ENCODE data around the gene POLR2C.

Gene POLR2C

GRCh38 chr16:57471852-57472664 lies 9.6 kb downstream of the POLR2C start:
- no peak overlapping the region for H3K4me3 Mint-ChIP-seq
- peaks cover 56% of the 10 kb centered on the region for H3K36me3 Mint-ChIP-seq (ENCODE audit: low read depth)
- H3K27me3 Mint-ChIP-seq: no peaks in the 10 kb centered on the region
- H3K27ac Mint-ChIP-seq: peak overlapping the region; percentile 75
- H3K9me3 Mint-ChIP-seq: no peaks in the 10 kb centered on the region
- peaks cover 16% of the 10 kb centered on the region for H3K4me1 Mint-ChIP-seq (ENCODE audit: low read depth)
- no peak for DNase-seq

- Mint-ChIP-seq H3K4me1 (ENCODE audit: low read depth) (peaks cover 16% of the 10 kb centered on the region), H3K4me3 (no peak overlapping the region), H3K27ac (peak overlapping the region; percentile 75), H3K36me3 (ENCODE audit: low read depth) (peaks cover 50% of the 10 kb centered on the region), H3K27me3 (no peaks in the 10 kb centered on the region), H3K9me3 (no peaks in the 10 kb centered on the region)
- no peak for DNase-seq
Observed at GRCh38 chr16:57472665-57473060, 10.2 kb downstream of the POLR2C start.

- H3K4me3 Mint-ChIP-seq: no peak overlapping the region
- H3K27me3 Mint-ChIP-seq: no peaks in the 10 kb centered on the region
Observed at GRCh38 chr16:57473176-57473840, 10.8 kb downstream of the POLR2C start.

GRCh38 chr16:57473906-57474305 lies 11.4 kb downstream of the POLR2C start:
- H3K36me3 Mint-ChIP-seq (ENCODE audit: low read depth): peaks cover 38% of the 10 kb centered on the region
- peaks cover 16% of the 10 kb centered on the region for H3K4me1 Mint-ChIP-seq (ENCODE audit: low read depth)
- H3K4me3 Mint-ChIP-seq: no peak overlapping the region
- H3K27me3 Mint-ChIP-seq: no peaks in the 10 kb centered on the region
- H3K9me3 Mint-ChIP-seq: no peaks in the 10 kb centered on the region
- peak overlapping the region; percentile 53 for H3K27ac Mint-ChIP-seq
- DNase-seq: no peak

More at GRCh38 chr16:57473176-57473840, 10.8 kb downstream of the POLR2C start:
- peaks cover 16% of the 10 kb centered on the region for H3K4me1 Mint-ChIP-seq (ENCODE audit: low read depth)
- peak overlapping the region; percentile 53 for H3K27ac Mint-ChIP-seq
- peaks cover 44% of the 10 kb centered on the region for H3K36me3 Mint-ChIP-seq (ENCODE audit: low read depth)
- no peak for DNase-seq
- H3K9me3 Mint-ChIP-seq: no peaks in the 10 kb centered on the region

GRCh38 chr16:57474671-57475661 lies 12.5 kb downstream of the POLR2C start:
- DNase-seq: no peak
- H3K9me3 Mint-ChIP-seq: no peaks in the 10 kb centered on the region
- H3K27me3 Mint-ChIP-seq: no peaks in the 10 kb centered on the region
- peaks cover 16% of the 10 kb centered on the region for H3K4me1 Mint-ChIP-seq (ENCODE audit: low read depth)
- peak overlapping the region; percentile 15 for H3K4me3 Mint-ChIP-seq
- H3K36me3 Mint-ChIP-seq (ENCODE audit: low read depth): peaks cover 27% of the 10 kb centered on the region
- peak overlapping the region; percentile 86 for H3K27ac Mint-ChIP-seq

GRCh38 chr16:57475711-57476339 lies 13.3 kb downstream of the POLR2C start:
- peaks cover 19% of the 10 kb centered on the region for H3K36me3 Mint-ChIP-seq (ENCODE audit: low read depth)
- peak; percentile 87 for DNase-seq
- H3K4me3 Mint-ChIP-seq: peak overlapping the region; percentile 21
- peak overlapping the region; percentile 86 for H3K27ac Mint-ChIP-seq
- no peaks in the 10 kb centered on the region for H3K27me3 Mint-ChIP-seq
- no peaks in the 10 kb centered on the region for H3K9me3 Mint-ChIP-seq
- H3K4me1 Mint-ChIP-seq (ENCODE audit: low read depth): peaks cover 16% of the 10 kb centered on the region

- Mint-ChIP-seq H3K9me3 (no peaks in the 10 kb centered on the region), H3K36me3 (ENCODE audit: low read depth) (peaks cover 11% of the 10 kb centered on the region), H3K27me3 (no peaks in the 10 kb centered on the region), H3K4me3 (no peak overlapping the region), H3K27ac (peak overlapping the region; percentile 74), H3K4me1 (ENCODE audit: low read depth) (peaks cover 16% of the 10 kb centered on the region)
- DNase-seq: no peak
Observed at GRCh38 chr16:57476546-57477410, 14.3 kb downstream of the POLR2C start.

- peaks cover 5% of the 10 kb centered on the region for H3K36me3 Mint-ChIP-seq (ENCODE audit: low read depth)
- peaks cover 16% of the 10 kb centered on the region for H3K4me1 Mint-ChIP-seq (ENCODE audit: low read depth)
- DNase-seq: no peak
- no peaks in the 10 kb centered on the region for H3K9me3 Mint-ChIP-seq
- H3K27ac Mint-ChIP-seq: peak overlapping the region; percentile 33
- no peak overlapping the region for H3K4me3 Mint-ChIP-seq
- no peaks in the 10 kb centered on the region for H3K27me3 Mint-ChIP-seq
Observed at GRCh38 chr16:57477531-57478202, 15.2 kb downstream of the POLR2C start.

GRCh38 chr16:57478396-57479204 lies 16.1 kb downstream of the POLR2C start:
- no peak for DNase-seq
- H3K27me3 Mint-ChIP-seq: no peaks in the 10 kb centered on the region
- H3K36me3 Mint-ChIP-seq (ENCODE audit: low read depth): no peaks in the 10 kb centered on the region
- no peak overlapping the region for H3K4me3 Mint-ChIP-seq
- H3K4me1 Mint-ChIP-seq (ENCODE audit: low read depth): peaks cover 16% of the 10 kb centered on the region
- H3K27ac Mint-ChIP-seq: no peak overlapping the region
- no peaks in the 10 kb centered on the region for H3K9me3 Mint-ChIP-seq

- Mint-ChIP-seq H3K9me3 (no peaks in the 10 kb centered on the region), H3K27ac (no peak overlapping the region), H3K4me3 (no peak overlapping the region), H3K36me3 (ENCODE audit: low read depth) (no peaks in the 10 kb centered on the region), H3K4me1 (ENCODE audit: low read depth) (peaks cover 16% of the 10 kb centered on the region), H3K27me3 (no peaks in the 10 kb centered on the region)
- DNase-seq: no peak
Observed at GRCh38 chr16:57479205-57479975, 16.9 kb downstream of the POLR2C start.

- DNase-seq: no peak
- no peaks in the 10 kb centered on the region for H3K9me3 Mint-ChIP-seq
- no peak overlapping the region for H3K27ac Mint-ChIP-seq
- peaks cover 15% of the 10 kb centered on the region for H3K4me1 Mint-ChIP-seq (ENCODE audit: low read depth)
- no peak overlapping the region for H3K4me3 Mint-ChIP-seq
- H3K36me3 Mint-ChIP-seq (ENCODE audit: low read depth): no peaks in the 10 kb centered on the region
- no peaks in the 10 kb centered on the region for H3K27me3 Mint-ChIP-seq
Observed at GRCh38 chr16:57479976-57480753, 17.7 kb downstream of the POLR2C start.

Measured in activated T-cell treated with anti-CD3 and anti-CD28 coated beads, Interleukin-2, amount 50 U/mL, for 24 hours (primary cell).